KMS-11 (cell line): ENCODE measurements around the gene MRO.

Experiments used
- H2AFZ ChIP-seq: fragments of 200-600 bp; sonication (generic); 2 replicates; pipeline ENCODE4 v1.6.1; 2016; ENCODE audit warnings: antibody characterized with exemption, mixed run types, low read depth
- H3K27ac ChIP-seq: fragments of 200-600 bp; sonication (generic); 2 replicates; pipeline ENCODE4 v1.6.1; 2016; ENCODE audit warnings: mild to moderate bottlenecking, mixed run types
- H3K27me3 ChIP-seq: fragments of 200-600 bp; sonication (generic); 2 replicates; pipeline ENCODE4 v1.6.1; 2017; ENCODE audit warnings: mild to moderate bottlenecking, low read depth, mixed run types, moderate library complexity; ENCODE audit not compliant: insufficient read depth
- H3K36me3 ChIP-seq: fragments of 200-600 bp; sonication (generic); 2 replicates; pipeline ENCODE4 v1.6.1; 2017; ENCODE audit warnings: mild to moderate bottlenecking, mixed run types; ENCODE audit not compliant: insufficient read depth
- H3K4me1 ChIP-seq: fragments of 200-600 bp; sonication (generic); 2 replicates; pipeline ENCODE4 v1.6.1; 2016; ENCODE audit warnings: mild to moderate bottlenecking, low read depth, mixed run types; ENCODE audit not compliant: poor library complexity, severe bottlenecking
- H3K4me2 ChIP-seq: fragments of 200-600 bp; sonication (generic); 2 replicates; pipeline ENCODE4 v1.7.0; 2016; ENCODE audit warnings: mild to moderate bottlenecking, mixed run types
- H3K4me3 ChIP-seq: fragments of 200-600 bp; sonication (generic); IDR thresholded peaks from 2 replicates; pipeline ENCODE4 v1.6.1; 2017; ENCODE audit warnings: low read depth, low read length, mixed read lengths; ENCODE audit not compliant: insufficient read depth
- H3K79me2 ChIP-seq: fragments of 200-600 bp; sonication (generic); 2 replicates; pipeline ENCODE4 v1.6.1; 2016; ENCODE audit warnings: low read depth, mixed run types; ENCODE audit not compliant: insufficient read depth
- H3K9ac ChIP-seq: fragments of 200-600 bp; sonication (generic); 2 replicates; pipeline ENCODE4 v1.6.1; 2016; ENCODE audit warnings: mild to moderate bottlenecking, mixed run types
- H4K20me1 ChIP-seq: fragments of 200-600 bp; sonication (generic); 2 replicates; pipeline ENCODE4 v1.6.1; 2016; ENCODE audit warnings: mild to moderate bottlenecking, mixed run types; ENCODE audit not compliant: insufficient read depth
- TF ChIP-seq, protein P1 (sequence below): fragments of 200-600 bp; sonication (generic); conservative IDR thresholded peaks from 2 replicates; pipeline ENCODE4 v1.6.1; 2017; ENCODE audit warnings: low read depth, mild to moderate bottlenecking, antibody characterized with exemption, low read length, moderate library complexity, mixed read lengths

MRO gene

GRCh38 chr18:50753311-50753710 lies 66.5 kb downstream of the MRO start:
- H2AFZ ChIP-seq: no peak overlapping the region
- no peak overlapping the region for H3K4me2 ChIP-seq
- H4K20me1 ChIP-seq: no peaks in the 10 kb centered on the region
- H3K27me3 ChIP-seq: no peaks in the 10 kb centered on the region
- TF ChIP-seq, protein P1, sequence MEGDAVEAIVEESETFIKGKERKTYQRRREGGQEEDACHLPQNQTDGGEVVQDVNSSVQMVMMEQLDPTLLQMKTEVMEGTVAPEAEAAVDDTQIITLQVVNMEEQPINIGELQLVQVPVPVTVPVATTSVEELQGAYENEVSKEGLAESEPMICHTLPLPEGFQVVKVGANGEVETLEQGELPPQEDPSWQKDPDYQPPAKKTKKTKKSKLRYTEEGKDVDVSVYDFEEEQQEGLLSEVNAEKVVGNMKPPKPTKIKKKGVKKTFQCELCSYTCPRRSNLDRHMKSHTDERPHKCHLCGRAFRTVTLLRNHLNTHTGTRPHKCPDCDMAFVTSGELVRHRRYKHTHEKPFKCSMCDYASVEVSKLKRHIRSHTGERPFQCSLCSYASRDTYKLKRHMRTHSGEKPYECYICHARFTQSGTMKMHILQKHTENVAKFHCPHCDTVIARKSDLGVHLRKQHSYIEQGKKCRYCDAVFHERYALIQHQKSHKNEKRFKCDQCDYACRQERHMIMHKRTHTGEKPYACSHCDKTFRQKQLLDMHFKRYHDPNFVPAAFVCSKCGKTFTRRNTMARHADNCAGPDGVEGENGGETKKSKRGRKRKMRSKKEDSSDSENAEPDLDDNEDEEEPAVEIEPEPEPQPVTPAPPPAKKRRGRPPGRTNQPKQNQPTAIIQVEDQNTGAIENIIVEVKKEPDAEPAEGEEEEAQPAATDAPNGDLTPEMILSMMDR: no peak
- H3K4me1 ChIP-seq: no peaks in the 10 kb centered on the region
- no peak overlapping the region for H3K9ac ChIP-seq
- no peaks in the 10 kb centered on the region for H3K79me2 ChIP-seq
- H3K4me3 ChIP-seq: no peak overlapping the region
- H3K36me3 ChIP-seq: no peaks in the 10 kb centered on the region
- no peak overlapping the region for H3K27ac ChIP-seq

DNA sequence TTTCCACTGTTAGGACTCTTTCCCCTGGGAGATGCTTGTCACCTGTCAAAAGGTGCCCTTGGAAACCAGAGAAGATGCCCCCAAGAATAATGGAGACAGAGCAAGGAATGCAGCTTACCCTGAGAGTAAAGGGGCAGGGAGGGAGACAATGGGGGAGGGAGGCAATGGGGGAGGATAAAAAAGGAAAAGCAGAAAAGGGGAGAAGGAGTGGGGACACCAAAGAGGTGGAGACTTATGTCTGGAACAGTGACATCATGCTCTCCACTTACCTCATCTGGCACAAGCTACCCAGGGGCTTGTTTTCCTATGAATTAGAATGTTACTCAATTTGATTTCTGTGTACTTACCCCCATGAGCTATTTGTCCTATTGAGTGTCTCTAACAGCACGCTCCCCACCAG lies 67.9 kb downstream of the MRO start:
- Histone ChIP-seq H3K9ac (no peak overlapping the region), H3K36me3 (no peaks in the 10 kb centered on the region), H3K4me1 (no peaks in the 10 kb centered on the region), H2AFZ (no peak overlapping the region), H4K20me1 (no peaks in the 10 kb centered on the region), H3K27ac (no peak overlapping the region), H3K27me3 (no peaks in the 10 kb centered on the region), H3K79me2 (no peaks in the 10 kb centered on the region), H3K4me3 (no peak overlapping the region), H3K4me2 (no peak overlapping the region)
- TF ChIP-seq, protein P1: no peak

DNA sequence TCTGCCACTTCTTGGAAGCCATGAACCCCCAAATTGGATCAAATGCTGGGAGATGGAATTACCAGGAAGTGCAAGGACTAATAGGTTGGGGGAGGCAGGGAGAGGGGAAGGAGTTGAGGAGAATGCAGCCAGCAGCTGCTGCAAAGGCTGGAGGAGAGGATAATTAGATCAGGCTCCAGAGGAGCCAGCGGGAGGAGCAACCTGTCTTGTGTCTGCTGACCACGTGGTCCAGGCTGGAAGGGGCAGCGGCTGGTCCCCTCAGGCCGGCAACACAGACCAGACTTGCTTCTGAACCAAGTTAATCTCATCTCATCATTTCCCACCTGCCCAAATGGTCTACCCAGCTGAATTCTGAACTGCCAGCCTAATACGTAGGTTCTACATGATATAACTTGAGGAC lies 68.3 kb downstream of the MRO start:
- Histone ChIP-seq H4K20me1 (no peaks in the 10 kb centered on the region), H3K27ac (no peak overlapping the region), H3K4me2 (no peak overlapping the region), H3K36me3 (no peaks in the 10 kb centered on the region), H3K9ac (no peak overlapping the region), H3K27me3 (no peaks in the 10 kb centered on the region), H3K4me1 (no peaks in the 10 kb centered on the region), H3K4me3 (no peak overlapping the region), H2AFZ (no peak overlapping the region), H3K79me2 (no peaks in the 10 kb centered on the region)
- TF ChIP-seq, protein P1: no peak

DNA sequence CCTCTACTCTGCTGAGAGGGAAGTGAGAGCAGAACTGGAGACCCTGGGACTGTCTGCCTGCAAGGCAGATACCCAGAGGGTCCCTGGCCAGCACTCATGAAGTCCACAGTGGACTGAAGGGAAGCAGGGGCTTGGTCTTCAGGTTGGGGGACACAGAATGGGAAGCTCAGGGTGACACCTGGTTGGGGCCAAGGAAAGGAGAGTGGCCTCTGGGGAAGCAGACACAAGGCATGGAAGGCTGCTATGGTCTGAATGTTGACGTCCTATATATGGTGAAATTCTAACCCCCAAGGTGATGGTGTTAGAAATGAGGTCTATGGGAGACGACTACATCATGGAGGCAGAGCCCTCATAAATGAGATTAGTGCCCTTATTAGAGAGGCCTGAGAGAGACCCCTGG lies 69.3 kb downstream of the MRO start:
- H3K4me1 ChIP-seq: no peaks in the 10 kb centered on the region
- no peak overlapping the region for H2AFZ ChIP-seq
- H3K79me2 ChIP-seq: no peaks in the 10 kb centered on the region
- H3K4me2 ChIP-seq: no peak overlapping the region
- no peaks in the 10 kb centered on the region for H3K36me3 ChIP-seq
- no peaks in the 10 kb centered on the region for H4K20me1 ChIP-seq
- no peaks in the 10 kb centered on the region for H3K27me3 ChIP-seq
- H3K9ac ChIP-seq: no peak overlapping the region
- no peak overlapping the region for H3K4me3 ChIP-seq
- no peak overlapping the region for H3K27ac ChIP-seq
- TF ChIP-seq, protein P1: no peak

- H2AFZ ChIP-seq: no peak overlapping the region
- H3K4me1 ChIP-seq: no peaks in the 10 kb centered on the region
- no peak overlapping the region for H3K9ac ChIP-seq
- no peak overlapping the region for H3K27ac ChIP-seq
- H3K4me3 ChIP-seq: no peak overlapping the region
- TF ChIP-seq, protein P1: no peak
- no peaks in the 10 kb centered on the region for H3K27me3 ChIP-seq
- H3K4me2 ChIP-seq: no peak overlapping the region
- H3K79me2 ChIP-seq: no peaks in the 10 kb centered on the region
- H4K20me1 ChIP-seq: no peaks in the 10 kb centered on the region
- no peaks in the 10 kb centered on the region for H3K36me3 ChIP-seq
Measured at GRCh38 chr18:50749945-50750344, 69.9 kb downstream of the MRO start.
